Heart left ventricle (tissue), 13 donors: Measurements from ENCODE around the gene CELF4.

Experiments used
- CTCF ChIP-seq, 12 donors: fragments of 200-600 bp; sonication (generic) in 4 of 12; IDR thresholded peaks; one replicate each; pipeline versions ENCODE4 v1.5.0 to v1.8.0; 2018 to 2022; ENCODE audit warnings: antibody characterized with exemption in 12 of 12, mild to moderate bottlenecking in 5 of 12
- POLR2A ChIP-seq, 2 donors: fragments of 450-650 bp; IDR thresholded peaks; one replicate each; pipeline ENCODE4 v1.6.1; 2017; ENCODE audit warnings: antibody characterized with exemption in 2 of 2, mild to moderate bottlenecking in 2 of 2, moderate library complexity in 2 of 2
- donor health status: ischemic (EF 13 %, LVEDD 7.1; RV severe dilation, severe dysfunction).
- donor health status: DM: no; HTN: yes; CAD: no.
- donor health status: DM: no; HTN: no; CAD: no.
- donor health status: ischemic (EF 25% LVEDD 6.9; RV normal size, moderate dysfunction).
- donor health status: ischemic (EF 25% LVEDD 5.7; RV mildly dilated, moderate dysfunction).
- donor health status: ischemic (EF 35%, LVEDD 5.7; RV mildly dilated, moderate dysfunction).
- donor health status: nonischemic (EF 11% LVEDD 7.7; RV severe dilation, severe dysfunction).
- donor health status: DM: yes; HTN: yes; CAD: no.
- donor health status: PGD.
- donor health status: ischemic (EF 29% LVEDD 5.4; RV normal size, mild dysfunction).
- donor health status: nonischemic (EF 23%, LVEDD 6.1; RV moderate dilation, normal function).

- no peak for TF ChIP-seq CTCF (IDR thresholded peaks at IDR 0.05)
- TF ChIP-seq POLR2A (IDR thresholded peaks at IDR 0.05) = no peak
Observed at GRCh38 chr18:37495354-37495753, 70.2 kb downstream of the CELF4 start.
